Transverse colon (tissue), 3 donors: Measurements from ENCODE around the gene TVP23C.

Source experiments
- CTCF ChIP-seq, 5 experiments: fragments of 200-600 bp in 3 of 5; fragments of 450-650 bp in 2 of 5; sonication (generic) in 3 of 5; IDR thresholded peaks; 1 replicate in 2 of 5; 2 replicates in 3 of 5; pipeline ENCODE4 v1.5.1; 2016 to 2017; ENCODE audit warnings: antibody characterized with exemption in 5 of 5, inconsistent platforms in 3 of 5, mild to moderate bottlenecking in 2 of 5, moderate library complexity in 1 of 5
- EP300 ChIP-seq: sonication (generic); formaldehyde crosslinking; IDR thresholded peaks from one replicate; pipeline ENCODE4 v1.6.1; 2017; ENCODE audit warnings: antibody characterized with exemption, low read depth

DNA sequence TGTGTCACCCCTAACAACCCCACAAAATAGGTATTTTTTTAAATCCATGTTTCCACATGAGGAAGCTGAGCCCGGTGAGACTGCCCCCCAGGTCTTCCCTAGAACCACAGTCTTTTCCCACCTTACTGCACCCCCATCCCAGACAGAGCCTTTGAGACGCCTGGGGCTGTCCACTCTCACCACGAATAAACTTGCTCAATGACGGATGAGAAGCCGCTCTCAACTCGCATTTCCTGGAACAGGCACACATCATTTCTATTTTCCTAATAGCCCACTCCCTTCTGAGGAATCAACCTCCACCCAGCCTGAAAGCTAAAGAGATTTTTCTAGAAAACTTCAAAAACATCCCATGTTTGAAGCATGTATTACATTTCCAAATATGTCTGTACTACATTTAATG, 81.8 kb downstream of the TVP23C start:
- no peak for TF ChIP-seq CTCF (IDR thresholded peaks at IDR 0.05)
- TF ChIP-seq EP300: no peak
